GM12864 (cell line): ENCODE data around the gene FAM120C.
A peak's percentile ranks its signal among the peaks of the same experiment; 100 is the strongest.

Experiments used
- DNase-seq: peaks from one replicate; pipeline ENCODE4 v3.0.0-alpha.2; 2011; ENCODE audit warnings: low read depth
- H3K4me3 ChIP-seq: 2 replicates; pipeline ENCODE4 v1.5.1; 2011; ENCODE audit warnings: mild to moderate bottlenecking, low read depth, low read length, control low read depth
- CTCF ChIP-seq: IDR thresholded peaks from 2 replicates; pipeline ENCODE4 v1.5.1; 2011; ENCODE audit warnings: low read depth, mild to moderate bottlenecking, moderate library complexity, low read length, control low read depth, inconsistent platforms; ENCODE audit errors: missing control alignments

The FAM120C gene

GRCh38 chrX:54182864-54183613 lies at the start of gene FAM120C:
Gene FAM120C, minus strand, starts transcription at chrX:54183254. Its CDS starts 56 bp downstream, at chrX:54183198.
- DNase-seq = peak; percentile 24
- no peak for TF ChIP-seq CTCF
- H3K4me3 ChIP-seq = peak within 1 kb of the TSS; percentile 74

- DNase-seq = no peak
- H3K4me3 ChIP-seq = no peak overlapping the region
- TF ChIP-seq CTCF = no peak
Measured at GRCh38 chrX:54230435-54231148, 47.5 kb upstream of the FAM120C start.

- TF ChIP-seq CTCF = no peak
- no peak overlapping the region for H3K4me3 ChIP-seq
- DNase-seq = no peak
Measured at GRCh38 chrX:54223581-54223980, 40.5 kb upstream of the FAM120C start.

- no peak for DNase-seq
- no peak overlapping the region for H3K4me3 ChIP-seq
- no peak for TF ChIP-seq CTCF
Measured at GRCh38 chrX:54213603-54214002, 30.5 kb upstream of the FAM120C start.

- no peak overlapping the region for H3K4me3 ChIP-seq
- TF ChIP-seq CTCF = no peak
- no peak for DNase-seq
Measured at GRCh38 chrX:54208531-54208930, 25.5 kb upstream of the FAM120C start.

- no peak for DNase-seq
- H3K4me3 ChIP-seq = no peak overlapping the region
- no peak for TF ChIP-seq CTCF
Measured at GRCh38 chrX:54198262-54198661, 15.2 kb upstream of the FAM120C start.

- TF ChIP-seq CTCF = no peak
- DNase-seq = no peak
- H3K4me3 ChIP-seq = no peak overlapping the region
Measured at GRCh38 chrX:54194982-54195588, 12.0 kb upstream of the FAM120C start.
